Stomach (tissue), 4 donors: ENCODE measurements around the gene FGF12.

Source experiments
- CTCF ChIP-seq, 7 experiments: fragments of 450-650 bp in 4 of 7; fragments of 200-600 bp in 3 of 7; sonication (generic) in 3 of 7; IDR thresholded peaks; one replicate each; pipeline ENCODE4 v1.5.1; 2016 to 2019; ENCODE audit warnings: antibody characterized with exemption in 7 of 7, control low read depth in 2 of 7, mild to moderate bottlenecking in 1 of 7
- POLR2AphosphoS5 ChIP-seq, 3 donors: sonication (generic); formaldehyde crosslinking; IDR thresholded peaks; one replicate each; pipeline ENCODE4 v1.6.1; 2016; ENCODE audit warnings: antibody characterized with exemption in 3 of 3

- TF ChIP-seq CTCF (IDR thresholded peaks at IDR 0.05): no peak
- no peak for TF ChIP-seq POLR2AphosphoS5 (IDR thresholded peaks at IDR 0.05)
Measured at GRCh38 chr3:192165552-192165951, 561.8 kb downstream of the FGF12 start.
